KOPT-K1 (cell line): ENCODE results near the gene CAPZA1.
"Not testable (repeated sequence)": the region's sequence is repeated elsewhere in the genome, so short reads cannot be mapped to it uniquely, and the experiment has no call there.

Experiments used
- H3K27ac ChIP-seq: fragments of 200-600 bp; sonication (generic); 2 replicates; pipeline ENCODE4 v1.5.1; 2016; ENCODE audit warnings: antibody characterized with exemption, mild to moderate bottlenecking, low read depth, low read length; ENCODE audit not compliant: poor library complexity, severe bottlenecking
- H3K36me3 ChIP-seq: fragments of 200-600 bp; sonication (generic); 2 replicates; pipeline ENCODE4 v1.5.1; 2017; ENCODE audit warnings: antibody characterized with exemption, mild to moderate bottlenecking, low read length, moderate library complexity; ENCODE audit not compliant: insufficient read depth
- H3K9me3 ChIP-seq: fragments of 200-600 bp; sonication (generic); 2 replicates; pipeline ENCODE4 v1.5.1; 2017; ENCODE audit warnings: antibody characterized with exemption, low read length, mild to moderate bottlenecking; ENCODE audit not compliant: insufficient read depth, poor library complexity, severe bottlenecking

Gene CAPZA1

DNA sequence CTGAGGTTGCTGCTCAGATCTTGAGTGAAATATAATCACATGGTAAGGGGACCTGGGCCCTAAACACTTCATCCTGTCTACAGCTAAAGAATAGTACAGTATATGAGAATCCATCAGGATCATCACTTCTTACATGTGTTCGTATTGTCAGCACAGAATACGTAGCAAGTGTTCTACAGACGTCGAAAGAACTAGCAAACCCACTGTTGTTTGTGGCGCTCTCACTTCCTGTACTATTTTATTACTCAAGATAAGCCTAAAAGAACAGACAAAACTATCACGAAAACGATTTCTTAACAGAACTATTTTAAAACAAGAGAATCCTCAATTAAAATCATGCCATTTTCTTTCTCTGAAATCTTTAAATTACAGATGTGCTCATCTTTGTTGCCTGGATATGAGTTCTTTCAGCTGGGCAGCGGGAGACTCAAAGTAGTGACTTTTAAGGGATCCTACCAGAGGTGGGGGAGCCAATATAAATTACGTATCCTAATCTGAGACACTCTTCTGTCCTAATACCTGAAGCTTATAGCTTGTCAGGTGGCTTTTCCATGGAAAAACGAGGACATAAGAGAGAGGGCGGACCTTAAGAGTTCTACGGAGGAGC lies 1.4 kb upstream of the CAPZA1 start:
- H3K27ac ChIP-seq, result peak overlapping the region; percentile 100
- peaks cover 27% of the 10 kb centered on the region for H3K36me3 ChIP-seq
- no peaks in the 10 kb centered on the region for H3K9me3 ChIP-seq

DNA sequence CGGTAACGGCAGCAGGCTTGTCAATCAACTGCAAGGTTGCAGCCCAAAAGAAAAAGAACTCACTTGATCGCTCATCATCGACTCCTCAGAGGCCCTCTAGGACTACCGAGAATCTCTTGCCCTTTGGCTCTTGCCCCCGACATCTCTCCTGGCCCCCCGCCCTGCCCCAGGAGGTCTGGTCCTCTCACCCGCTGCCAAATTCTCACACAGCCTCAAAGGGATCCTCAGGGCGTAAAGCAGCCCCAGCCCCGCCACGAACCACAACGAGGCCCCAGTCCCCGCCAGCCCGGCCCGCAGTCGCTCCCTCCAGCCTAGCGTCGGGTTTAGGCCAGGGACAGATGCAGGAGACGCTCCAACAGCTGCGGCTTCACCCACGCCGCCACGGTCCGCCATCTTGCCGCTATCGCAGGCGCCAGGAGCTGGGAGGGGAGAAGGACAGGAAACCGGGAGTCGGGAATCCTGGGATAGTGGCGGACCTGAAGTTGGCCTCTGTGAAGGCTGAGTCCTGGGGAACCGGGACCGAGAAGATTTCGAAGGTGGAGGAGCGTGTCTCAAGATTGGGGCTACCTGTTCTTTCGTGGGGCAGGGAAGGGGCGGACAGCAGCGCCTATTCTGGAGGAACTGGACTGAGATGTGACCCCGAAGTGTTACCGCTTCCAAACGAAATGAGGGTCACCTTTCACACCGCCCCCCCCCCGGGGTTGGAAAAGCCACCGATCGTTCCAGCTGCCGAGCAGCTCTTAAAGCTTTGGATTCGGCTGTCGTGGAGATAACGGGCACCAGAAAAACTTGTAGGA lies 713 bp upstream of the CAPZA1 start, which contains the start of gene ST7L:
TSS of gene ST7L (minus strand) at position 421 of the 797 bp plus-strand sequence. CDS start at position 393, 28 bp downstream.
- no peaks in the 10 kb centered on the region for H3K9me3 ChIP-seq

DNA sequence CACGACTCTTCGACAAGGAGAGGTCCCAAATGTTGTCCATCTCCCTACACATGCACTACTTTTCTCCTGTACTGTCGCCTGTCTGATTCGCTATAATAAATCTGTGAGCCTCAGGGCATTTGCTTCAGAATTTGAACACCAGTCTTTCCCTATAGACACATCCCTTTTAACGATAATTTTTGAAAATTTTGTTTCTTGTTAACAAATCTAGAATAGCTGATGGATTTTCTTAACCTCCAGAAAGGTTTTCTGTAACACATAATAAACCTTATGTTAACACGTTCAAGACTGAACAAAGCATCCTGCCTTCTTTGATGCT lies 704 bp downstream of the CAPZA1 start:
- H3K36me3 ChIP-seq, result peaks cover 26% of the 10 kb centered on the region
- peak overlapping the region; percentile 100 for H3K27ac ChIP-seq
- no peaks in the 10 kb centered on the region for H3K9me3 ChIP-seq

More for the DNA sequence above, 713 bp upstream of the CAPZA1 start, which contains the start of gene ST7L:
- Histone ChIP-seq H3K27ac (peak within 1 kb of the TSS; percentile 100), H3K36me3 (peaks cover 24% of the 10 kb centered on the region)

DNA sequence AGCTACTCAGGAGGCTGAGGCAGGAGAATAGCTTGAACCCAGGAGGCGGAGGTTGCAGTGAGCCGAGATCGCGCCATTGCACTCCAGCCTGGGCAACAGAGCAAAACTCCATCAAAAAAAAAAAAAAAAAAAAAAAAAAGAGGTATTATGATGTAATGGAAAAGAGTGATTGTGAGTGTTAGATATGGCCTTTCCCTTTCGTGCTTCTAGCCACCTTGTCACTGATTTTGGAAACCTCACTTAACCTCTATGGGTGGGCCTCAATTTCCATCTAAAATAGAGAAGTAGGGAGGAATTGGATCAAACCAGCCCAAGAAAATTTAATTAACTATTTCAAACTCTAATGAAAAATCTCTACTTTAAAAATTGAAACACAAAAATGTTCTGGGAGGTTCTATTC lies 4.9 kb downstream of the CAPZA1 start:
- peaks cover 56% of the 10 kb centered on the region for H3K36me3 ChIP-seq
- H3K9me3 ChIP-seq, H3K27ac ChIP-seq: not testable (repeated sequence)

DNA sequence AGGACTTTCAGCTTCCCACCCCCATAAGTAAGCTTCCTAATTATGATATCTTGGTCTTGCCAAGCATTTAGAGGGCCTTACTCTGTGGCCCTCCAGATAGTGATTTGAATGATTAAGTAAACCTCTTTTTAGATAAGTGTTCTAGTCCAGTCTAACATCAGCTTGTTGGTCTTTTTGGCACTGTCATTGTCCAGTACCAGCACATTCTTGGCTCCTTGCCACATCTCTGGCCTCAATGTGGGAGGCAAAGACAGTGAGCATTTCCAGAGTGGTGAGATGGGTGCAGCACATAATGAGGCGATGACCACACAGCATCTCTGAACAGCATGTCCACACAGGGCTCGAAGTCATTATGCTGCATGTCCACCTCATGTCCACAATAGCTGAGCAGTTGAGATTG lies 6.1 kb downstream of the CAPZA1 start:
- H3K36me3 ChIP-seq, result peaks cover 66% of the 10 kb centered on the region

DNA sequence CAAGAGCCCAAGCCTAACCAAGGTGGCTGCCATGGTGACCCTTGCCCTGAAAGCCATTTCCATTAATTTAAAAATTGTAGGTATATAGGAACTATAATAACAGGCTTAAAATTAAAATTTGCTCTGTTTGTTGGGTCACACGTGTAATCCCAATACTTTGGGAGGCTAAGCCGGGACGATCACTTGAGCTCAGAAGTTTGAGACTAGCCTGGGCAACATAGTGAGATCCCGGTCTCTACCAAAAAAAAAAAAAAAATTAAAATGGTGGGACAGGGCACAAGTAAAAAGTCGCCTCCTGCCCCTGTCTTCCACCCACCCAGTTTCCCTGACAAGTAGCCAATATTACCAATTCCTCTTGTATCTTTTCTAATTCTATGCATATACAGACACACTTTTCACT lies 6.6 kb downstream of the CAPZA1 start:
- H3K27ac ChIP-seq, result no peak overlapping the region
- H3K36me3 ChIP-seq, result peaks cover 71% of the 10 kb centered on the region
- no peaks in the 10 kb centered on the region for H3K9me3 ChIP-seq

More for the DNA sequence above, 6.1 kb downstream of the CAPZA1 start:
- H3K9me3 ChIP-seq, result no peaks in the 10 kb centered on the region
- H3K27ac ChIP-seq, result no peak overlapping the region

DNA sequence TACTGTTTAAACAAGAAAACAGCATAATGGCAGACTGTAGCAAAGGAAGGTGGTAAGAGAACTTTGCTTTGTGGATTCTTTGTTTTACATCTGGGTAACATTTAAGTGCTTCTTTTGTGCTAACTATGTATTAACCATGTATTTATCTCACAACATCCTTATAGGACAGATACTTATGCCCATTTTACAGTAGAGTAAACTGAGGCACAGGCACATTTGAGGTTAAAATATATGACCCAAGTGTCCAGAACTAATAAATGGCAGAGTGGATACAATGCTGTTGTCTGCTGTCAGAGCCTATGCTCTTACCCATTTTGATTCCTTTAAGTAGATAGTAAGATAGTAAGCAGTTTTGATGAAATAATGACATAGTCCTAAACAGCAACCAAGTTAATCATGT lies 7.3 kb downstream of the CAPZA1 start:
- Histone ChIP-seq H3K9me3 (no peaks in the 10 kb centered on the region), H3K27ac (no peak overlapping the region), H3K36me3 (peaks cover 78% of the 10 kb centered on the region)

DNA sequence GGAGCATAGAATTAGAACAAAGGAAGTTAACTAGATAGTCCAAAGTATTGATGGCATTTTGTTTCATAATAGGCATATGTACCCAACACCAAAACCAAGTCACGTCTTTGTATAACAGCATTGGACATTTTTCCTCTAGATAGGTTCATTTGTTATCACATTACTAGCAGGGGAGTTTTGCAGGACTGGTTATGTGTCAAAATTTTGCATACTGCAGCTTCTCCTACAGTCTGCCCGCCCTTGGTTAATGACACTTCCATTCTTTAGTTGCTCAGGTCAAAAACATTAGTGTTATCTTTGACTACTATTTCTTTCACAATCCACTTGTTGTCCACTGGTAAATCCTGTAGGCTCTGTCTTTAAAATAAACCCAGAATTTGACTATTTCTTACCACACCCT lies 8.9 kb downstream of the CAPZA1 start:
- peaks cover 85% of the 10 kb centered on the region for H3K36me3 ChIP-seq

DNA sequence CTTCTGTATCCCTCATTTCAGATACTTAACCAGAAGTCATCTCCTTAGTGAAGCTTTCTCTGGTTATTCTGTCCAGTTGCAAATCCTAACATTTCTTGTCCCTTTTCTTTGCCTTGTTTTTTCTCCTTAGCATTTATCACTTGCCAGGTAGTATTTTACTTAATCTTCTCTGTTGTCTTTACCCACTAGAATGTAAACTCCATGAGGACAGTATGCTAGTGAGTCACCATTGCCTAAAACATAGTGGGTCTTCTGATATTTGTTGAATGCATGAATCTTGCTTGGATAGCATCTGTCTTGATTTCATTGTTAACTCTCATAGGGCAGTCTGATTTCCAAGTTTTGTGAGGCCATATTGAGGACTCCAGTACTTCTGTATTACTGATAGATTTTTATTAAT lies 9.6 kb downstream of the CAPZA1 start:
- peaks cover 5% of the 10 kb centered on the region for H3K9me3 ChIP-seq
- no peak overlapping the region for H3K27ac ChIP-seq
- peaks cover 93% of the 10 kb centered on the region for H3K36me3 ChIP-seq

More for the DNA sequence above, 8.9 kb downstream of the CAPZA1 start:
- H3K27ac ChIP-seq, result no peak overlapping the region
- peaks cover 5% of the 10 kb centered on the region for H3K9me3 ChIP-seq

DNA sequence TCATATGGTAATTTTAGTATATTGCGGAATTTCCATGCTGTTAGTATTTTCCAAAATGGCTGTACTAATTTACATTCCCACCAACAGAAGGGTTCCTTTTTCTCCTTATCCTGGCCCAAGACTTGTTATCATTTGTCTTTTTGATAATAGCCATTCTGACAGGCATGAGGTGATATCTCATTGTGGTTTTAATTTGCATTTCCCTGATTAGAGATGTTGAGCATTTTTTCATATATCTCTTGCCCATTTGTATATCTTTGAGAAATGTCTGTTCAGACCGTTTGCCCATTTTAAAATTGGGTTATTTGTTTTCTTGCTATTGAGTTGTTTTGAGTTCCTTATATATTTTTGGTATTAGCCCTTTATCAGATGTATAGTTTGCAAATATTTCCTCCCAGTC lies 14.0 kb downstream of the CAPZA1 start:
- Histone ChIP-seq H3K36me3 (peaks cover 66% of the 10 kb centered on the region), H3K9me3 (peaks cover 5% of the 10 kb centered on the region), H3K27ac (no peak overlapping the region)

DNA sequence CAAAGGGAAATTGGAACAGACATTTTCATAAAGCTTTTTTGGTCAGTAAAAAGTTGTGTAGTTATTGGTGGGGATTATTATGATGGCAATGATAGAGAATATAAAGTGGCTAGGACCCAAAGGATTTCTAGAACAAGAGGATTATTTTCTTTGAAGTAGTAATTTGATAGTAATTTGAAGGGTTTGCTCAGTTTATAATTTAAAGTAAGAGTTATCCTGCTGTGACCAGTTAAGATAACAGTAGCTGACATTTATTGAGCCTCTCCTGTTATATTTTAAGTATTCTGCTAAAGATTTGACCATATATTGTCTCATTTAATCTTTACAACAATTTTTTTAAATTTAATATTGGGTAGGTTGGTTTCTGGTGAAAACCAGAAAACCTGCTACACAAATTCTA lies 14.7 kb downstream of the CAPZA1 start:
- peaks cover 5% of the 10 kb centered on the region for H3K9me3 ChIP-seq
- H3K27ac ChIP-seq, result no peak overlapping the region
- H3K36me3 ChIP-seq, result peaks cover 58% of the 10 kb centered on the region

DNA sequence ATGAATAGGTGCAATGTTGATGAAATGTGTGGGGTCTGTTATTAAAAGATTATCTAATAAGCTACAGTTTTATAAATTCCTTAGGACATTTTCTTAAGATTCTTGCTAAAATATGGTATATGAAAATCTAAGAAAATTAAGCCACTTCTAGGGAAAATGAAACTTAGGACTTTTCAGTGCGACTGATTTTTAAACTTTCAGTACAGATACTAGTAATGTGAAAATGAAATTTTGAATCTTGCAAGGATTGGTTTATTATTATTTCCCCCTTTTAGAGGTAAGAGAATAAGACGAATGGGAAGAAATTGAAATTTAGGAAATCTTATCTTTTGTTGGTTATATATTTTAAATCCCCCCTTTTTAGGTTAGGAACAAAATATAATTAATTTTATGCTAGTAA lies 16.4 kb downstream of the CAPZA1 start:
- peaks cover 43% of the 10 kb centered on the region for H3K36me3 ChIP-seq
- no peak overlapping the region for H3K27ac ChIP-seq
- H3K9me3 ChIP-seq, result peaks cover 5% of the 10 kb centered on the region

DNA sequence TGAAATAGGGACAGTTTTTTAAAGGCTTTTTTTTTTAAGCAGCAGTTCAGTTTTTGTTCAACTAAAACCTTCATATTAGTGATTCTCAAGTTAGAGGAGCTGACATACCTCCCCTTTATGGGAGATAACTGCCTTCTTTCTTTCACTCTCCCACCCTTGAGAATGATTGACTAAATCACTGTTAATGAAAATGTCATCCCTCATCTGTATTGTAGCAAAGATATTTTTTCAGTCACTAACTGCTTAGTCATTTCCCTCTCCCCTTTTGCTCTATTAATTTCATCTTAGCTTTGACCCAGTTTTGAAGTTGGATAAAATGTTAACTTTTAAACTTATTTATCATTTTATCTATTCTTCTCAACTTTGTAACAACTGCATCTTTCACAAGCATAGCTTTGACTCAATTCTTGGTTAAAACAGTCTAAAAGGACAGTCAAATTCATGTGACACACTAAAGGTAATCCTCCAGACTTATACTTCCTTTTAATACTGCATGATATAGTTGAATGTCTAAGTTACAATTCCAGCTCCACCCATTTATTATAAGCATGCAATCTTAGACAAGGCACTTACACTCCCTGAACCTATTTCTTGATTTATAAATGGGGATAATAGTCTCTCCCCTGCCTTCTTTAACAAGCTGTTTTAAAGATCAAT lies 17.1 kb downstream of the CAPZA1 start:
- peaks cover 36% of the 10 kb centered on the region for H3K36me3 ChIP-seq
- H3K9me3 ChIP-seq, result peaks cover 5% of the 10 kb centered on the region
- H3K27ac ChIP-seq, result no peak overlapping the region

DNA sequence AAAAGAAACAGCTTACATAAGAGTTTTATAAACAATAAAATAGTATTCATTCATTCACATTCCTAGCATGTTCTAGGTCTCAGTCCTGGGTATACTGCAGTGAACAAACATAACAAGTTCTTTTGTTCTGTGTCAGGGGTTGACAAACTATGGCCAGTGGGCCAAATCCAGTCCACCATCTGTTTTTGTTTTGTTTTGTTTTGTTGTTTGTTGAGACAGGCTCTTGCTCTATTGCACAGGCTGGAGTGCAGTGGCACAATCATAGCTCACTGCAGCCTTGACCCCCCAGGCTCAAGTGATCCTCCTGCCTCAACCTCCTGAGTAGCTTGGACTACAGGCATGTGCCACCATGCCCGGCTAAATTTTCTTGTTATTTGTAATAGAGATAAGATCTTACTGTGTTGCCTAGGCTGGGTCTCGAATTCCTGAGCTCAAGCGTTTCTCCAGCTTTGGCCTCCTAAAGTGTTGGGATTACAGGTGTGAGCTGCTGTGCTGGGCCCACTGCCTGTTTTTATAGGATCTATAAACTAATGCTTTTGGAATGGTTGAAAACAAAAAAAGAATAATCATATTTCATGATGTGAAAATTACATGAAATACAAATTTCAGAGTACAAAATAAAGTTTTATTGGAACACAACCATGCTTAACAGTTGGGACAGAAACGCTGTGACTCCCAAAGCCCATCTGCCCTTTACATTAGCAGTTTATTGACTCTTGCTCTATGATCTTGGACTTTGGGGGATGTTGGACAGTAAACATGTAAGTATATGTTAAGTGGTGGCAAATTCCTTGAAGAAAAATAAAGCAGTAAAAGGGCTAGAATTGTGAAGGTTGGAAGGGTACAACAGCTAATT lies 17.9 kb downstream of the CAPZA1 start:
- Histone ChIP-seq H3K36me3 (peaks cover 36% of the 10 kb centered on the region), H3K27ac (no peak overlapping the region), H3K9me3 (peaks cover 5% of the 10 kb centered on the region)

DNA sequence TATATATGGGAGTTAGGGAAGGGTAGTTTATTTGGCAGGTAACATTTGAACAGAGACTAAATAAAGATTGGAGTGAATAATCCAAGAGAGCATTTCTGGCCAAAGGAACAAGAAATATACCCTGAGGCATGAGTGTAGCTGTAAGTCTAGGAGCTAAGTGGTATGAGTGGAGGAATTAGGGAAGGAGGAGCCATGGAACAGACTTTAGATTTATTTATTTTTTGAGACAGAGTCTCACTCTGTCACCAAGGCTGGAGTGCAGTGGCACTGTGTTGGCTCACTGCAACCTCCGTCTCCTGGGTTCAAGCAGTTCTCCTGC lies 18.4 kb downstream of the CAPZA1 start:
- no peak overlapping the region for H3K27ac ChIP-seq
- peaks cover 4% of the 10 kb centered on the region for H3K9me3 ChIP-seq
- peaks cover 35% of the 10 kb centered on the region for H3K36me3 ChIP-seq
